ENCODE data around the gene PSTPIP1. TPM values are rescaled to one million over a fixed set of nuclear protein-coding genes. Genes with fewer than 3 reads are reported as not detected.

The PSTPIP1 gene
- total and polyA plus RNA-seq, 2 donors (not counting 1 experiment from before 2014, with no cell fraction given), result 0.56 to 1.5 TPM

- Histone ChIP-seq H3K27me3 (ENCODE audit: control insufficient read depth, insufficient read depth, low read length) (no peaks in the 10 kb centered on the region), H3K27ac (ENCODE audit: insufficient read depth, low read length) (no peak overlapping the region), H3K4me1 (ENCODE audit: control insufficient read depth, extremely low read depth, insufficient read depth, low read length) (peaks cover 8% of the 10 kb centered on the region), H2AFZ (ENCODE audit: low read length) (no peak overlapping the region), H3K79me2 (ENCODE audit: control insufficient read depth, insufficient read depth, low read length) (no peaks in the 10 kb centered on the region), H3K9me3 (ENCODE audit: control insufficient read depth, insufficient read depth, low read depth, low read length) (no peaks in the 10 kb centered on the region), H3K4me2 (ENCODE audit: extremely low read depth, insufficient read depth, low read length) (no peak overlapping the region), H4K20me1 (ENCODE audit: control insufficient read depth, extremely low read depth, insufficient read depth, low read length) (no peaks in the 10 kb centered on the region), H3K36me3 (ENCODE audit: control insufficient read depth, insufficient read depth, low read length) (no peaks in the 10 kb centered on the region), H3K4me3 (replicated peaks in 1 of 4; ENCODE audit: control extremely low read depth in 1 of 4, insufficient read depth in 1 of 4, low read depth in 3 of 4, low read length in 4 of 4) (no peak overlapping the region), H3K9ac (ENCODE audit: insufficient read depth, low read length) (no peak overlapping the region)
- DNase-seq (ENCODE audit: low read depth in 2 of 2), result peak; percentile 19 to 37
- TF ChIP-seq CTCF (conservative IDR thresholded peaks at IDR 0.05 in 1 of 2, IDR thresholded peaks at IDR 0.05 in 1 of 2; ENCODE audit: low read depth in 1 of 2, low read length in 2 of 2) (peak; percentile 84 to 86), EZH2 (IDR thresholded peaks at IDR 0.05; ENCODE audit: low read length, missing control alignments) (no peak)
These were observed 29.6 kb downstream of the PSTPIP1 start for GRCh38 chr15:77024273-77025082.

GRCh38 chr15:77025083-77025901 lies 30.4 kb downstream of the PSTPIP1 start:
- no peaks in the 10 kb centered on the region for H3K79me2 ChIP-seq (ENCODE audit: control insufficient read depth, insufficient read depth, low read length)
- no peak overlapping the region for H3K9ac ChIP-seq (ENCODE audit: insufficient read depth, low read length)
- no peak overlapping the region for H3K4me3 ChIP-seq (replicated peaks in 1 of 4; ENCODE audit: control extremely low read depth in 1 of 4, insufficient read depth in 1 of 4, low read depth in 3 of 4, low read length in 4 of 4)
- peaks cover 8% of the 10 kb centered on the region for H3K4me1 ChIP-seq (ENCODE audit: control insufficient read depth, extremely low read depth, insufficient read depth, low read length)
- no peak for DNase-seq (ENCODE audit: low read depth in 2 of 2)
- no peak overlapping the region for H3K27ac ChIP-seq (ENCODE audit: insufficient read depth, low read length)
- no peak overlapping the region for H2AFZ ChIP-seq (ENCODE audit: low read length)
- H3K4me2 ChIP-seq (ENCODE audit: extremely low read depth, insufficient read depth, low read length), result no peak overlapping the region
- H3K36me3 ChIP-seq (ENCODE audit: control insufficient read depth, insufficient read depth, low read length), result no peaks in the 10 kb centered on the region
- TF ChIP-seq CTCF (conservative IDR thresholded peaks at IDR 0.05 in 1 of 2, IDR thresholded peaks at IDR 0.05 in 1 of 2; ENCODE audit: low read depth in 1 of 2, low read length in 2 of 2) (no peak), EZH2 (IDR thresholded peaks at IDR 0.05; ENCODE audit: low read length, missing control alignments) (no peak)
- no peaks in the 10 kb centered on the region for H4K20me1 ChIP-seq (ENCODE audit: control insufficient read depth, extremely low read depth, insufficient read depth, low read length)
- H3K27me3 ChIP-seq (ENCODE audit: control insufficient read depth, insufficient read depth, low read length), result no peaks in the 10 kb centered on the region
- H3K9me3 ChIP-seq (ENCODE audit: control insufficient read depth, insufficient read depth, low read depth, low read length), result no peaks in the 10 kb centered on the region

GRCh38 chr15:77025941-77026411 lies 31.1 kb downstream of the PSTPIP1 start:
- Histone ChIP-seq H3K4me3 (replicated peaks in 1 of 4; ENCODE audit: control extremely low read depth in 1 of 4, insufficient read depth in 1 of 4, low read depth in 3 of 4, low read length in 4 of 4) (no peak overlapping the region), H3K79me2 (ENCODE audit: control insufficient read depth, insufficient read depth, low read length) (no peaks in the 10 kb centered on the region), H3K4me1 (ENCODE audit: control insufficient read depth, extremely low read depth, insufficient read depth, low read length) (peaks cover 8% of the 10 kb centered on the region), H2AFZ (ENCODE audit: low read length) (no peak overlapping the region), H3K9me3 (ENCODE audit: control insufficient read depth, insufficient read depth, low read depth, low read length) (no peaks in the 10 kb centered on the region), H3K27me3 (ENCODE audit: control insufficient read depth, insufficient read depth, low read length) (no peaks in the 10 kb centered on the region), H3K4me2 (ENCODE audit: extremely low read depth, insufficient read depth, low read length) (no peak overlapping the region), H3K36me3 (ENCODE audit: control insufficient read depth, insufficient read depth, low read length) (no peaks in the 10 kb centered on the region), H3K27ac (ENCODE audit: insufficient read depth, low read length) (no peak overlapping the region), H4K20me1 (ENCODE audit: control insufficient read depth, extremely low read depth, insufficient read depth, low read length) (no peaks in the 10 kb centered on the region), H3K9ac (ENCODE audit: insufficient read depth, low read length) (no peak overlapping the region)
- no peak for TF ChIP-seq CTCF (conservative IDR thresholded peaks at IDR 0.05 in 1 of 2, IDR thresholded peaks at IDR 0.05 in 1 of 2; ENCODE audit: low read depth in 1 of 2, low read length in 2 of 2)
- TF ChIP-seq EZH2 (IDR thresholded peaks at IDR 0.05; ENCODE audit: low read length, missing control alignments), result no peak
- DNase-seq (ENCODE audit: low read depth in 2 of 2), result no peak
